Type B pancreatic cell (in vitro differentiated cells): ENCODE results near the gene PHF11. TPM values are rescaled to one million over a fixed set of nuclear protein-coding genes. Genes with fewer than 3 reads are reported as not detected.

ENCODE experiments used
- DNase-seq: peaks from one replicate; pipeline ENCODE4 v3.0.0; 2021; ENCODE audit warnings: mixed read lengths; ENCODE audit not compliant: unreplicated experiment; ENCODE audit errors: extremely low spot score
- H3K27ac Mint-ChIP-seq: 2 replicates; pipeline ENCODE4 v1.8.0; 2021; ENCODE audit warnings: mild to moderate bottlenecking, mixed read lengths
- H3K27me3 Mint-ChIP-seq: 2 replicates; pipeline ENCODE4 v1.8.0; 2021; ENCODE audit warnings: mixed read lengths
- H3K36me3 Mint-ChIP-seq: 2 replicates; pipeline ENCODE4 v1.8.0; 2021; ENCODE audit warnings: mixed read lengths
- H3K4me1 Mint-ChIP-seq: one replicate; pipeline ENCODE4 v1.8.0; 2021; ENCODE audit warnings: mixed read lengths; ENCODE audit not compliant: unreplicated experiment
- H3K4me3 Mint-ChIP-seq: 2 replicates; pipeline ENCODE4 v1.8.0; 2021; ENCODE audit warnings: mild to moderate bottlenecking, mixed read lengths
- H3K9me3 Mint-ChIP-seq: 2 replicates; pipeline ENCODE4 v1.8.0; 2021; ENCODE audit warnings: mixed read lengths
- total RNA-seq: library from RNA; stranded (reverse); gene quantifications from 2 replicates; pipeline ENCODE4 v1.2.1, GENCODE V29; 2021; ENCODE audit warnings: low replicate concordance
- TF ChIP-seq, protein P1 (sequence below): fragments of 200-600 bp; sonication (generic); conservative IDR thresholded peaks from 2 replicates; pipeline ENCODE4 v1.5.0; 2021; ENCODE audit warnings: antibody characterized with exemption, mild to moderate bottlenecking

Gene PHF11
- total RNA-seq, 1 donor from 2014 or later, result 18.9 TPM

DNA sequence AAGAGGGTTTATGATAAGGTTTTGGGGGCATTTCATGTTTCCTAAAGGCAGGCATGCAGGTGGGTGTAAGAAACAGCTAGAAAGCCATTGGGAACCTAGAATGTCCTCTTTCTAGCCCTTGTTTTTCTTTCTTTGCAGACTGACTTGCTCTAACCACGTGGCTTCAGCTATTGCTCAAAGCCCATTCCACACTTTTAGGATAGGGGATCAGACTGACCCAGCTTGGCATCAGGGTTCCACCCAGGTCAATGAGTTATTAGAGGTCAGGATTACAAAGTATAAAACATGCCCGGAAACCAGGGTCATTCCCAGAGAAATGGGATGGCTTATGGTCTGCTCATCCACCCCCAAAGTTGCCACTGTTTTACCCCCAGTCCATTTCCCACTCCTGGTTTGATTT lies 16.8 kb downstream of the PHF11 start:
- Mint-ChIP-seq H3K4me1 (peaks cover 4% of the 10 kb centered on the region), H3K27ac (no peak overlapping the region), H3K36me3 (peaks cover 16% of the 10 kb centered on the region), H3K9me3 (no peaks in the 10 kb centered on the region), H3K4me3 (no peak overlapping the region), H3K27me3 (no peaks in the 10 kb centered on the region)
- no peak for DNase-seq
- TF ChIP-seq, protein P1, sequence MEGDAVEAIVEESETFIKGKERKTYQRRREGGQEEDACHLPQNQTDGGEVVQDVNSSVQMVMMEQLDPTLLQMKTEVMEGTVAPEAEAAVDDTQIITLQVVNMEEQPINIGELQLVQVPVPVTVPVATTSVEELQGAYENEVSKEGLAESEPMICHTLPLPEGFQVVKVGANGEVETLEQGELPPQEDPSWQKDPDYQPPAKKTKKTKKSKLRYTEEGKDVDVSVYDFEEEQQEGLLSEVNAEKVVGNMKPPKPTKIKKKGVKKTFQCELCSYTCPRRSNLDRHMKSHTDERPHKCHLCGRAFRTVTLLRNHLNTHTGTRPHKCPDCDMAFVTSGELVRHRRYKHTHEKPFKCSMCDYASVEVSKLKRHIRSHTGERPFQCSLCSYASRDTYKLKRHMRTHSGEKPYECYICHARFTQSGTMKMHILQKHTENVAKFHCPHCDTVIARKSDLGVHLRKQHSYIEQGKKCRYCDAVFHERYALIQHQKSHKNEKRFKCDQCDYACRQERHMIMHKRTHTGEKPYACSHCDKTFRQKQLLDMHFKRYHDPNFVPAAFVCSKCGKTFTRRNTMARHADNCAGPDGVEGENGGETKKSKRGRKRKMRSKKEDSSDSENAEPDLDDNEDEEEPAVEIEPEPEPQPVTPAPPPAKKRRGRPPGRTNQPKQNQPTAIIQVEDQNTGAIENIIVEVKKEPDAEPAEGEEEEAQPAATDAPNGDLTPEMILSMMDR, result no peak

DNA sequence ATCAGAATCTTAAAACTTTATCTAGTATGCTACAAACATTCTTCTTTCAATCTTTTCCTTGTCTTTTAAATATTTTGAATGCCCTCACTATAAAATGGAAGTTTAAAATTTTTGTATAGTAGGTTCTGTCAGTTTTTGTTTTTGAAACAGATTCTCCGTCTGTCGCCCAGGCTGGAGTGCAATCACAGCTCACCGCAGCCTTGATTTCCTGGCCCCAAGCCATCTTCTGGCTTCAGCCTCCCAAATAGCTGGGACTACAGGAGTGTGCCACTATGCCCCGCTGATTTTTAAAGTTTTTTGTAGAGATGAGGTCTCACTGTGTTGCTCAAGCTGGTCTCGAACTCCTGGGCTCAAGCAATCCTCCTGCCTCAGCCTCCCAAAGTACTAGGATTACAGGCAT lies 20.7 kb downstream of the PHF11 start:
- TF ChIP-seq, protein P1, result no peak
- Mint-ChIP-seq H3K9me3 (no peaks in the 10 kb centered on the region), H3K4me1 (peaks cover 4% of the 10 kb centered on the region), H3K4me3 (no peak overlapping the region), H3K27me3 (no peaks in the 10 kb centered on the region), H3K27ac (no peak overlapping the region), H3K36me3 (peaks cover 15% of the 10 kb centered on the region)
- no peak for DNase-seq

DNA sequence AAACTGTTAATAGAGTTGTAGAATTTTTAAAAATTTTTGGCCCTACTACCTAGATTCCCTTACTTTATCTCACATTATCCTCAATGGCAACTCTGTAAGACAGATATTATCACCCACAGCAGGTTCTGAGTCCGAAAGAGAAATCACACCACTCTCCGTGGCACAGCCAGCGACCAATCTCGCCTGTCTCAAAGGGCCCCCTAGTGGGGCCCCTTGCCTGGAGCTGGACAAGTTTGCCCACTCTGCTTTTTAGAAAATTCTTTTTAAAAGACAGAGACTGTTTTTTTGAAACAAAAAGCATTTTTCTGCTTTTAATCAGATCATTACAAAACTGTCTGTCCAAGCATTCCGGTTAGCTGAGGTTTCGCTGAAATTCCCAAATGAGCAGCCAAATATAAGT lies 21.7 kb downstream of the PHF11 start:
- no peak overlapping the region for H3K4me3 Mint-ChIP-seq
- H3K27me3 Mint-ChIP-seq, result no peaks in the 10 kb centered on the region
- peaks cover 4% of the 10 kb centered on the region for H3K4me1 Mint-ChIP-seq
- no peak overlapping the region for H3K27ac Mint-ChIP-seq
- peaks cover 15% of the 10 kb centered on the region for H3K36me3 Mint-ChIP-seq
- TF ChIP-seq, protein P1, result peak; percentile 59
- no peak for DNase-seq
- no peaks in the 10 kb centered on the region for H3K9me3 Mint-ChIP-seq

DNA sequence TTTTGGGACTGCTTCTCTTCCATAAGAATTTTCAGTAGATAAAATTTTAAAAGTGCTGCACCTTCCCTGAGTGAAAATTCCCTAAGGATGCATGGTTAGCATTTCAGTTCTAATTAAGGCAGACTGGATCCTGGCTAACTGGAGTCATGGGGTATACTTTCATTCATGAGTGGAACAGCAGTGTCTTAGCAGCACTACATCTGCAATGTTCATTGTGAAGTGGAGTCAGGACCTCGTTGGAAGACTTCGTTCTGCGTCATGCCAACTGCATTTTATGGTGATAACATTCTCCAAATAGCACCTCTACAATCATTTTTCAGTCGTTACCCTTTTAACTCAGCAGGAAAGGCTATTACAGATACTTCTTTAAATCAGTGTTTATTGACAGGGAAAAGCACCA lies 25.5 kb downstream of the PHF11 start:
- Mint-ChIP-seq H3K36me3 (peaks cover 7% of the 10 kb centered on the region), H3K4me3 (no peak overlapping the region), H3K27me3 (no peaks in the 10 kb centered on the region), H3K9me3 (no peaks in the 10 kb centered on the region), H3K4me1 (peaks cover 4% of the 10 kb centered on the region), H3K27ac (no peak overlapping the region)
- DNase-seq, result no peak
- TF ChIP-seq, protein P1, result no peak

DNA sequence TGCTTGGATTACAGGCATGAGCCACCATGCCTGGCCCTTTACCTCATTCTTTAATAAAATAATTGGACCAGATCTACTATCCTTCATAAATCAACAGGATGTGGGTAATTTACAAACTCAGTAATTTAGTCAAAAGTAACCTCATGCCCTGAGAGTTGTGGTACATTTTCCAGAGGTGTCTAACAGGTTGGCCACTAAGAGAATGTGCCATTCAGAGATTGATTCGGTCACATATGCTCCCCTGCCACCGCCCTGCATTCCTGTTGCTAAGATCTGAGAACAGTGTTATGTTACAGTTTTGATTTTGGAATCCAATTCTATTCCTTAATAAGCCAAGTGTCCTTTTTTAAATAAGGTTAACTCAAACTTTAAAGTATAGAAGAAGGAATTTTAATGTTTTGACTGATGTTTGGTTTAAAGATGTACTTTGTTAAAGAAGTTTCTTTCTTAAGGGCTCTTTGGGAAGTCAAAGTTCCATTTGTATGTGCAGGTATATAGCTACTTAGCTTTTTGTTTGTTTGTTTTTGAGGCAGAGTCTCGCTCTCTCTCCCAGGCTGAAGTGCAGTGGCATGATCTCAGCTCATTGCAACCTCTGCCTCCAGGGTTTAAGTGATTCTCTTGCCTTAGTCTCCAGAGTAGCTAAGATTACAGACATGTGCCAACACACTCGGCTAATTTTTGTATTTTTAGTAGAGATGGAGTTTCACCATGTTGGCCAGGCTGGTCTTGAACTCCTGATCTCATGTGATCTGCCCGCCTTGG lies 29.2 kb downstream of the PHF11 start:
- Mint-ChIP-seq H3K4me1 (no peaks in the 10 kb centered on the region), H3K27me3 (no peaks in the 10 kb centered on the region), H3K27ac (peak overlapping the region; percentile 29), H3K9me3 (no peaks in the 10 kb centered on the region), H3K4me3 (no peak overlapping the region), H3K36me3 (peaks cover 1% of the 10 kb centered on the region)
- TF ChIP-seq, protein P1, result no peak
- DNase-seq, result no peak
